NT2/D1 (cell line): ENCODE data around the gene KCNK6.
"Not testable (repeated sequence)": the region's sequence is repeated elsewhere in the genome, so short reads cannot be mapped to it uniquely, and the experiment has no call there.

Experiments
- DNase-seq: peaks from one replicate; pipeline ENCODE4 v3.0.0-alpha.2; 2011; ENCODE audit warnings: low read depth, low spot score
- H3K27me3 ChIP-seq: 2 replicates; pipeline ENCODE4 v1.6.0; 2011; ENCODE audit warnings: mild to moderate bottlenecking; ENCODE audit not compliant: insufficient read length, insufficient read depth
- H3K36me3 ChIP-seq: 2 replicates; pipeline ENCODE4 v1.6.1; 2011; ENCODE audit warnings: mild to moderate bottlenecking, low read length, mixed read lengths; ENCODE audit not compliant: insufficient read depth, insufficient read length
- H3K4me1 ChIP-seq: 2 replicates; pipeline ENCODE4 v1.5.1; 2011; ENCODE audit not compliant: insufficient read depth, insufficient read length
- H3K4me3 ChIP-seq: 2 replicates; pipeline ENCODE4 v1.5.1; 2011; ENCODE audit warnings: low read depth; ENCODE audit not compliant: insufficient read length
- H3K9ac ChIP-seq: 2 replicates; pipeline ENCODE4 v1.6.0; 2011; ENCODE audit warnings: low read depth; ENCODE audit not compliant: insufficient read length
- H3K9me3 ChIP-seq: 2 replicates; pipeline ENCODE4 v1.5.1; 2011; ENCODE audit warnings: mild to moderate bottlenecking, low read length; ENCODE audit not compliant: insufficient read depth
- SUZ12 ChIP-seq: IDR thresholded peaks from 2 replicates; pipeline ENCODE4 v1.6.1; 2011; ENCODE audit not compliant: insufficient read length, insufficient read depth; ENCODE audit errors: extremely low read depth
- YY1 ChIP-seq: IDR thresholded peaks from 2 replicates; pipeline ENCODE4 v1.6.1; 2011; ENCODE audit not compliant: insufficient read length, insufficient read depth
- ZNF274 ChIP-seq: IDR thresholded peaks from 2 replicates; pipeline ENCODE4 v1.6.1; 2011; ENCODE audit warnings: mild to moderate bottlenecking, low read depth, low read length

Gene KCNK6

DNA sequence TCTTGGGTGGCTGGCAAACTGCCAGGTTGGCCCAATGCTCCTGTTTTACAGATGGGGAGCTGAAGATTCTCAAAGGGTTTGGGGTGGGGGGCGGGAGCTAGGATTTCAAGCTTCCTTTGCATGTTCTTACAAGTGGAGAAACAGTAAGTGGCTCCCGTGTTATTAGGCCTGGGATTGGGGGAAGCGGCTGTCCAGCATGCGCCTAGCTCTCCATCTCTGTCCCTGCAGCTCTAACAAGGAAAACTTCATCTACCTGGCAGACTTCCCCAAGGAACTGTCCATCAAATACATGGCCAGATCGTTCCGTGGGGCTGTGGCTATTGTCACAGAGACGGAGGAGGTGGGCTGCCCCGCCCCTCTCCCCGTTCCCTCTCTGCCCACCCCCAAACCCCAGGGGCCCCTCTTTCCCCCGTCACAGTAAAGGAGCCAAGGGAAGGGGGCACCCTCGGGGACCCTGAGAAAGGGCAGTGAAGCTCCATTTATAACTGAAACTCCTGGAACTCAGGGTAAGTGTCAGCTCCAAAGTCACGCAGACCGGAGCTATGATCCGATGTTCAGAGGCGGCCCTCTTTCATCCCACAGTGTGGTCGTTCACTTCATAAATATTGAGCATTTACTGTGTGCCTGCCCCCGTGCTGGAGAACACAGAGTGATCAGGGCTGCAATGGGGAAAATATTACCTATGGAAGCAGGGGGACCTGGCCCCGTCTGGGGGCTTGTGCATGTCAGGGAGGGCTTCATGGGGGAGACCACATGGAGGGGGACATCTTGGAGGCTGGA is 39.8 kb downstream of the KCNK6 start:
- no peak for DNase-seq
- Histone ChIP-seq H3K4me1 (peaks cover 5% of the 10 kb centered on the region), H3K9ac (no peak overlapping the region), H3K27me3 (peaks cover 36% of the 10 kb centered on the region), H3K9me3 (0 out of 2 replicates have a peak, but pooled peaks cover under 1% of the 10 kb centered on the region), H3K4me3 (no peak overlapping the region), H3K36me3 (no peaks in the 10 kb centered on the region)
- no peak for TF ChIP-seq SUZ12
- no peak for TF ChIP-seq ZNF274
- TF ChIP-seq YY1: no peak

- Histone ChIP-seq H3K4me1 (peaks cover 3% of the 10 kb centered on the region), H3K4me3 (no peak overlapping the region), H3K9me3 (peaks cover 8% of the 10 kb centered on the region; the same call in 1 of the 2 replicates), H3K36me3 (no peaks in the 10 kb centered on the region), H3K9ac (no peak overlapping the region), H3K27me3 (peaks cover 36% of the 10 kb centered on the region)
- DNase-seq: no peak
- TF ChIP-seq SUZ12: no peak
- no peak for TF ChIP-seq YY1
- no peak for TF ChIP-seq ZNF274
Observed at GRCh38 chr19:38360351-38360750, 40.7 kb downstream of the KCNK6 start.

DNA sequence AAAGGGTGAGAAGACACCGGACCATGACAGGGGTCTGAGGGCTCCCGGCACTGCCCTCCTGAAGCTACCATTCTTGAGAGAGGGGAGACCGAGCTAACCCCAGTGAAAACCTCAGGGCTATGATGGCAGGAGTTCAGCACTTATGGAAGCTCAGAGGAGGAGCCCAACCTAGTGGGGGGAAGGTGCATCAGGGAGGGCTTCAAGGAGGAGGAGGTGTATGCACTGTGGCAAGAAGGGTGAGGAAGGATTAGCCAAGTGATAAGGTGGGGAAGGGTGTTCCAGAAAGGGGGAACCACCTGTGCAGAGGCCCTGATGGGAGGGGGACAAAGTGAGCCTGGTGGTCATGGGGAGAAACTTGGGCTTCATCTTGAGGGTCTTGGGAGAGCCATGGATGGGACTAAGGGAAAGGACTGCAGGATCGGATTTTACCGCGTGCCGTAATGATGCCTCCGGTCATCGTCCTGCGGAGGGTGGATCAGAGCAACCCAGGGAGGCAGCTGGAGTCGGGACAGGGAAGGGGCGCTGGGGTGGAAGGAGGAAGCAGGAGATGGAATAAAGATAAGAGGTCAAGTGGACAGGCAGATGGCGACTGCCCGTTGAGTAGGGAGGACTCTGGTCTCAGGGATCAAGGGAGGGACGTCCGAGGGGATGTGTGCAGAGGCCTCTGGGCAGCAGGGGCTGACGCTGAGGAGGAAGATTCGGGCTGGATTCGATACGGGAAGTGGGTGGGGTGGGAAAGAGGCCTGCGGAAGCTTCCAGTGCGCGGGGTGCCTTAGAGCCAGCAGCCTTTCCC is 41.4 kb downstream of the KCNK6 start:
- DNase-seq: no peak
- Histone ChIP-seq H3K27me3 (peaks cover 36% of the 10 kb centered on the region), H3K9me3 (peaks cover 8% of the 10 kb centered on the region; the same call in 1 of the 2 replicates), H3K36me3 (no peaks in the 10 kb centered on the region), H3K4me1 (peaks cover 3% of the 10 kb centered on the region), H3K9ac (peak overlapping the region; percentile 76), H3K4me3 (peak overlapping the region; percentile 49)
- no peak for TF ChIP-seq ZNF274

DNA sequence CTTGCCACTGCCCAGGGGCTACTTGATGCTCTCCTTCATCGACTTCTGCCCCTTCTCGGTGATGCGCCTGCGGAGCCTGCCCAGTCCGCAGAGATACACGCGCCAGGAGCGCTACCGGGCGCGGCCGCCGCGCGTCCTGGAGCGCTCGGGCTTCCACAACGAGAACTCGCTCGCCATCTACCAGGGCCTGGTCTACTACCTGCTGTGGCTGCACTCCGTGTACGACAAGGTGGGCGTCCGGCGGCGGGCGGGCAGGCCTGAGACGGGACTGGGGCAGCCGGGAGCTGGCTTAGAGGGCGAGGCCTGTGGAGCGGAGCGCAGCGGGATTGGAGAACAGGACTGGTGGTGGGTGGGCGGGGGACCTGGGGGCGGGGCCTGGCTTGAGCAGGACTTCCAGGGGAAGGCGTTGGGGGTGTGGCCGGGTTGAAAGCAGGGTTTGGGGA is 42.0 kb downstream of the KCNK6 start:
- DNase-seq: peak; percentile 74
- H3K4me1 ChIP-seq: peaks cover 3% of the 10 kb centered on the region
- H3K4me3 ChIP-seq: peak overlapping the region; percentile 50
- H3K9me3 ChIP-seq: peaks cover 8% of the 10 kb centered on the region; the same call in 1 of the 2 replicates
- TF ChIP-seq YY1 (no peak), ZNF274 (no peak), SUZ12 (no peak)
- H3K36me3 ChIP-seq: no peaks in the 10 kb centered on the region
- peak overlapping the region; percentile 76 for H3K9ac ChIP-seq
- peaks cover 32% of the 10 kb centered on the region for H3K27me3 ChIP-seq

DNA sequence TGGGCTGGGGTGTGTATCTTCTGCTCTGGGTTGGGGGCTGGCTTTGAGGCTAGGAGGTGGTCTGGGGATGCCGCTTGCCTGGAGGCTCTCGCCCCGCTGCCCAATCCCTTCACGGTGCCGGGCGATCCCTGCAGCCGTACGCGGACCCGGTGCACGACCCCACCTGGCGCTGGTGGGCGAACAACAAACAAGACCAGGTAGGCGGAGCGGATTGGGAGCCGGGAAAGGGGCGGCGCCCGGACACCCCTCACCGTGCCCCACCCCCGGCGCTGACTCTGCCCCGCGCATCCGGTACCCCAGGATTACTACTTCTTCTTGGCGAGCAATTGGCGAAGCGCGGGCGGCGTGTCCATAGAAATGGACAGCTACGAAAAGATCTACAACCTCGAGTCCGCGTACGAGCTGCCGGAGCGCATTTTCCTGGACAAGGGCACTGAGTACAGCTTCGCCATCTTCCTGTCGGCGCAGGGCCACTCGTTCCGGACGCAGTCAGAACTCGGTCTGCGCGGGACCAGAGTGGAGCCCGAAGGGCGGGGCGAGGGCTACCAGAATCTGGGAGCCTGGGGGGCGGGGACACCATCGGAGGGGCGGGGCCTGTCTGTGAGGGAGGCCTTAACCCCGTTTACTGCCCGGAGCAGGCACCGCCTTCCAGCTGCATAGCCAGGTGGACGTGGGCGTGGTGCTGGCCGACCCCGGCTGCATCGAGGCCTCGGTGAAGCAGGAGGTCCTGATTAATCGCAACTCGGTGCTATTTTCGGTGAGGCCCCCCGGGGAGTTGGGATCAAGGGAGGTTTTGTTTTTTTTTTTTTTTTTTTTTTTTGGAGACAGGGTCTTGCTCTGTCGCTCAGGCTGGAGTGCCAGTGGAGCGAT is 42.7 kb downstream of the KCNK6 start:
- TF ChIP-seq SUZ12 (no peak), YY1 (no peak), ZNF274 (no peak)
- Histone ChIP-seq H3K4me1 (peaks cover 3% of the 10 kb centered on the region), H3K9me3 (peaks cover 8% of the 10 kb centered on the region; the same call in 1 of the 2 replicates), H3K36me3 (no peaks in the 10 kb centered on the region), H3K4me3 (peak overlapping the region; percentile 50), H3K27me3 (peaks cover 29% of the 10 kb centered on the region), H3K9ac (peak overlapping the region; percentile 72)
- peak; percentile 40 for DNase-seq

DNA sequence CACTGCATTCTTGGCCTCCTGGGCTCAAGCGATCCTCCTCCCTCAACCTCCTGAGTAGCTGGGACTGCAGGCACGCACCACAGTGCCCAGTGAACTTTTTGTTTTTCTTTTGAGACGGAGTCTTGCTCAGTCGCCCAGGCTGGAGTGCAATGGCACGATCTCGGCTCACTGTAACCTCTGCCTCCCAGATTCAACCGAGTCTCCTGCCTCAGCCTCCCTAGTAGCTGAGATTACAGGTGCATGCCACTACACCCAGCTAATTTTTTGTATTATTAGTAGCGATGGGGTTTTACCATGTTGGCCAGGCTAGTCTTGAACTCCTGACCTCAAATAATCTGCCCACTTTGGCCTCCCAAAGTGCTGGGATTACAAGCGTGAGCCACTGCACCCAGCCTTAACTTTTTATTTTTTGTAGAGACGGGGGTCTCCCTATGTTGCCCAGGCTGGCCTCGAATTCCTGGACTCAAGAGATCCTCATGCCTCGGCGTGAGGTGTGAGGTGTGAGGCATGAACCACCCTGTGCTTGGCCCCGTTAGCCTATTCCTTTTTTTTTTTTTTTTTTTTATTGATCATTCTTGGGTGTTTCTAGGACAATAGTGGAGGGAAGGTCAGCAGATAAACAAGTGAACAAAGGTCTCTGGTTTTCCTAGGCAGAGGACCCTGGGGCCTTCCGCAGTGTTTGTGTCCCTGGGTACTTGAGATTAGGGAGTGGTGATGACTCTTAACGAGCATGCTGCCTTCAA is 43.5 kb downstream of the KCNK6 start:
- peaks cover 28% of the 10 kb centered on the region for H3K27me3 ChIP-seq
- not testable (repeated sequence) for H3K4me1 ChIP-seq, H3K36me3 ChIP-seq, H3K9ac ChIP-seq, DNase-seq, H3K9me3 ChIP-seq
- peak overlapping the region; percentile 50 for H3K4me3 ChIP-seq
